Measurements from ENCODE around the gene AK5.

AK5 gene

GRCh38 chr1:77541162-77541545, 259.3 kb downstream of the AK5 start:
- no peaks in the 10 kb centered on the region for H3K9me2 ChIP-seq (replicated peaks; ENCODE audit: insufficient read depth, low read length)
- no peak overlapping the region for H3K9ac ChIP-seq (ENCODE audit: low read length)
- no peaks in the 10 kb centered on the region for H3F3A ChIP-seq (ENCODE audit: insufficient read depth, low read length)
- no peak overlapping the region for H3K27ac ChIP-seq (ENCODE audit: low read length)
- no peak overlapping the region for H3K4me2 ChIP-seq (ENCODE audit: low read depth, low read length)
- H3K79me2 ChIP-seq (ENCODE audit: low read length), result no peaks in the 10 kb centered on the region
- H3K4me3 ChIP-seq (ENCODE audit: low read length), result no peak overlapping the region
- 0 out of 2 replicates have a peak, but pooled peaks cover 5% of the 10 kb centered on the region for H3K4me1 ChIP-seq (ENCODE audit: low read length)
- no peaks in the 10 kb centered on the region for H4K20me1 ChIP-seq (ENCODE audit: insufficient read depth, low read length)
- TF ChIP-seq EZH2 (optimal IDR thresholded peaks at IDR 0.05; ENCODE audit: low read depth, low read length), result no peak
- no peak for TF ChIP-seq CTCF (IDR thresholded peaks at IDR 0.05; ENCODE audit: low read length)
- no peak for TF ChIP-seq EZH2phosphoT487 (IDR thresholded peaks at IDR 0.05; ENCODE audit: low read length)
- H2AFZ ChIP-seq (ENCODE audit: low read length), result no peak overlapping the region
- DNase-seq, result no peak
- no peaks in the 10 kb centered on the region for H3K27me3 ChIP-seq (replicated peaks; ENCODE audit: insufficient read depth, low read length)
- H3K9me3 ChIP-seq (replicated peaks; ENCODE audit: insufficient read depth, low read length), result no peaks in the 10 kb centered on the region
- H3K36me3 ChIP-seq (replicated peaks; ENCODE audit: insufficient read depth, low read length), result no peaks in the 10 kb centered on the region

GRCh38 chr1:77542813-77543420, 261.1 kb downstream of the AK5 start:
- no peak overlapping the region for H3K9ac ChIP-seq (ENCODE audit: low read length)
- no peaks in the 10 kb centered on the region for H3K36me3 ChIP-seq (replicated peaks; ENCODE audit: insufficient read depth, low read length)
- no peak for DNase-seq
- H4K20me1 ChIP-seq (ENCODE audit: insufficient read depth, low read length), result no peaks in the 10 kb centered on the region
- H3K4me2 ChIP-seq (ENCODE audit: low read depth, low read length), result no peak overlapping the region
- H3K27ac ChIP-seq (ENCODE audit: low read length), result no peak overlapping the region
- no peaks in the 10 kb centered on the region for H3K27me3 ChIP-seq (replicated peaks; ENCODE audit: insufficient read depth, low read length)
- TF ChIP-seq EZH2 (optimal IDR thresholded peaks at IDR 0.05; ENCODE audit: low read depth, low read length) (no peak), CTCF (IDR thresholded peaks at IDR 0.05; ENCODE audit: low read length) (no peak), EZH2phosphoT487 (IDR thresholded peaks at IDR 0.05; ENCODE audit: low read length) (no peak)
- H3K9me3 ChIP-seq (replicated peaks; ENCODE audit: insufficient read depth, low read length), result no peaks in the 10 kb centered on the region
- H3K4me1 ChIP-seq (ENCODE audit: low read length), result 0 out of 2 replicates have a peak, but pooled peaks cover 5% of the 10 kb centered on the region
- H3K9me2 ChIP-seq (replicated peaks; ENCODE audit: insufficient read depth, low read length), result no peaks in the 10 kb centered on the region
- no peak overlapping the region for H3K4me3 ChIP-seq (ENCODE audit: low read length)
- no peaks in the 10 kb centered on the region for H3K79me2 ChIP-seq (ENCODE audit: low read length)
- H3F3A ChIP-seq (ENCODE audit: insufficient read depth, low read length), result no peaks in the 10 kb centered on the region
- no peak overlapping the region for H2AFZ ChIP-seq (ENCODE audit: low read length)

GRCh38 chr1:77543822-77544448, 262.1 kb downstream of the AK5 start:
- TF ChIP-seq EZH2 (optimal IDR thresholded peaks at IDR 0.05; ENCODE audit: low read depth, low read length), result no peak
- no peak for TF ChIP-seq EZH2phosphoT487 (IDR thresholded peaks at IDR 0.05; ENCODE audit: low read length)
- TF ChIP-seq CTCF (IDR thresholded peaks at IDR 0.05; ENCODE audit: low read length), result no peak
- Histone ChIP-seq H3K9me2 (replicated peaks; ENCODE audit: insufficient read depth, low read length) (no peaks in the 10 kb centered on the region), H3K79me2 (ENCODE audit: low read length) (no peaks in the 10 kb centered on the region), H3K4me1 (ENCODE audit: low read length) (0 out of 2 replicates have a peak, but pooled peaks cover 5% of the 10 kb centered on the region), H3K27me3 (replicated peaks; ENCODE audit: insufficient read depth, low read length) (no peaks in the 10 kb centered on the region), H3K27ac (ENCODE audit: low read length) (no peak overlapping the region), H2AFZ (ENCODE audit: low read length) (no peak overlapping the region), H4K20me1 (ENCODE audit: insufficient read depth, low read length) (no peaks in the 10 kb centered on the region), H3K36me3 (replicated peaks; ENCODE audit: insufficient read depth, low read length) (no peaks in the 10 kb centered on the region), H3K9ac (ENCODE audit: low read length) (no peak overlapping the region), H3K4me3 (ENCODE audit: low read length) (no peak overlapping the region), H3K4me2 (ENCODE audit: low read depth, low read length) (no peak overlapping the region), H3F3A (ENCODE audit: insufficient read depth, low read length) (no peaks in the 10 kb centered on the region), H3K9me3 (replicated peaks; ENCODE audit: insufficient read depth, low read length) (no peaks in the 10 kb centered on the region)
- no peak for DNase-seq

Measured in MM.1S (cell line).